Sigmoid colon (tissue), 7 donors: ENCODE results near the gene CPEB1. TPM values are rescaled to one million over a fixed set of nuclear protein-coding genes. Genes with fewer than 3 reads are reported as not detected.
A peak's percentile ranks its signal among the peaks of the same experiment; 100 is the strongest.

ENCODE experiments used
- DNase-seq: peaks from one replicate; pipeline ENCODE4 v3.0.0-alpha.2; 2019
- H3K27ac ChIP-seq, 4 donors: fragments of 200-600 bp; sonication (generic); one replicate each; pipeline ENCODE4 v1.5.1; 2016 to 2019; ENCODE audit warnings: mild to moderate bottlenecking in 1 of 4
- H3K27me3 ChIP-seq, 3 donors: fragments of 200-600 bp; sonication (generic); one replicate each; pipeline ENCODE4 v1.5.1; 2019; ENCODE audit warnings: mild to moderate bottlenecking in 1 of 3
- H3K36me3 ChIP-seq, 4 donors: fragments of 200-600 bp; sonication (generic); one replicate each; pipeline ENCODE4 v1.5.1; 2016 to 2019
- H3K4me1 ChIP-seq, 4 donors: fragments of 200-600 bp; sonication (generic); one replicate each; pipeline ENCODE4 v1.5.1; 2017 to 2019
- H3K4me3 ChIP-seq, 4 donors: fragments of 200-600 bp; sonication (generic); one replicate each; pipeline ENCODE4 v1.5.1; 2017 to 2019; ENCODE audit warnings: mild to moderate bottlenecking in 2 of 4, moderate library complexity in 1 of 4
- H3K9me3 ChIP-seq, 4 donors: fragments of 200-600 bp in 3 of 4; sonication (generic) in 3 of 4; one replicate each; pipeline versions ENCODE4 v1.5.1 to v1.6.1; 2013 to 2019
- EP300 ChIP-seq, 4 donors: sonication (generic); formaldehyde crosslinking; IDR thresholded peaks; one replicate each; pipeline ENCODE4 v1.6.1; 2017; ENCODE audit warnings: antibody characterized with exemption in 4 of 4
- POLR2A ChIP-seq, 2 donors: fragments of 450-650 bp; IDR thresholded peaks; one replicate each; pipeline ENCODE4 v1.6.1; 2016; ENCODE audit warnings: antibody characterized with exemption in 2 of 2, mild to moderate bottlenecking in 2 of 2, moderate library complexity in 2 of 2
- POLR2AphosphoS5 ChIP-seq, 4 donors: sonication (generic); formaldehyde crosslinking; IDR thresholded peaks; one replicate each; pipeline ENCODE4 v1.6.1; 2017; ENCODE audit warnings: antibody characterized with exemption in 4 of 4
- WGBS, 2 donors: extraction: QIAGEN DNeasy Blood & Tissue Kit; methylation state at CpG; one replicate each; pipeline ENCODE4 v1.1.7; 2013; 5-methylcytosine and 5-hydroxymethylcytosine counted together
- intact Hi-C: fragments of 100-400 bp; cut with DNase I; formaldehyde crosslinking; loops from one replicate; pipeline ENCODE4 v1.15.1; 2023
- polyA plus RNA-seq, 3 donors: library from polyadenylated mRNA; stranded (reverse); fragments of 200-250 nt; gene quantifications; one replicate each; pipeline ENCODE4 v1.2.3, GENCODE V29; 2013
- total RNA-seq, 4 donors: library from RNA; depleted of rRNA; stranded (reverse); fragments of >200 nt; gene quantifications; one replicate each; pipeline ENCODE4 v1.1.0, GENCODE V29; 2016
- TF ChIP-seq, protein P1 (sequence below), 4 experiments: fragments of 450-650 bp in 3 of 4; fragments of 200-600 bp in 1 of 4; IDR thresholded peaks; one replicate each; pipeline ENCODE4 v1.5.1; 2016 to 2019; ENCODE audit warnings: antibody characterized with exemption in 4 of 4, mild to moderate bottlenecking in 3 of 4, moderate library complexity in 2 of 4
- donor health status: healthy with polysubstance abuse.
- donor health status: Bipolar disorder and iron deficiency.
- donor health status: healthy.

The CPEB1 gene
- total and polyA plus RNA-seq, 7 donors, result 1.2 to 13.2 (median 9.7) TPM; not detected in 1

DNA sequence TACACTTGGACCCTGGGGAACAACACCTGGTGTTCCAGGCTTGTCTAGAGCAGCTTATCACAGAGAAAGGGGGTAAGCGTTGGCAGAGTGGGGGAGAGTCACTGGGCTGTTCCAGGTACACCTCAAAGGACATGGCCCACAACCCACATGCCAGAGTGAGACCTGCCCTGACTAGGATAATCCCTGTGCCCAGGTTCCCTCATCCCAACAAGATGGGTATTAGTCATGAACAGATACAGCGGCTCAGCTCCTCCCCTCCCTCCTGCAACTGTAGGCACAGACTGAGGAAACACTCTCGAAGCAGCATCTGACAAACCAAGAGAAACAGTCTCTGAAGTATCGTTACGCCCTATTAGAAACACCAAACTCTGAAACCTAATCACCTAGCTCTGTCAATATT is 74.9 kb downstream of the CPEB1 start:
- Histone ChIP-seq H3K27ac (peak overlapping the region; percentile 75 to 81 (median 77)), H3K27me3 (no peaks in the 10 kb centered on the region), H3K9me3 (no peaks in the 10 kb centered on the region), H3K4me1 (peaks cover 0 to 21% (median 15%) of the 10 kb centered on the region in 4 donors), H3K36me3 (peaks cover 0 to 7% (median 2%) of the 10 kb centered on the region in 4 donors), H3K4me3 (peak overlapping the region; percentile 35 to 54 (median 48))
- TF ChIP-seq EP300 (IDR thresholded peaks at IDR 0.05), result no peak
- no peak for TF ChIP-seq POLR2A (IDR thresholded peaks at IDR 0.05)
- no peak for TF ChIP-seq POLR2AphosphoS5 (IDR thresholded peaks at IDR 0.05)
- TF ChIP-seq, protein P1, sequence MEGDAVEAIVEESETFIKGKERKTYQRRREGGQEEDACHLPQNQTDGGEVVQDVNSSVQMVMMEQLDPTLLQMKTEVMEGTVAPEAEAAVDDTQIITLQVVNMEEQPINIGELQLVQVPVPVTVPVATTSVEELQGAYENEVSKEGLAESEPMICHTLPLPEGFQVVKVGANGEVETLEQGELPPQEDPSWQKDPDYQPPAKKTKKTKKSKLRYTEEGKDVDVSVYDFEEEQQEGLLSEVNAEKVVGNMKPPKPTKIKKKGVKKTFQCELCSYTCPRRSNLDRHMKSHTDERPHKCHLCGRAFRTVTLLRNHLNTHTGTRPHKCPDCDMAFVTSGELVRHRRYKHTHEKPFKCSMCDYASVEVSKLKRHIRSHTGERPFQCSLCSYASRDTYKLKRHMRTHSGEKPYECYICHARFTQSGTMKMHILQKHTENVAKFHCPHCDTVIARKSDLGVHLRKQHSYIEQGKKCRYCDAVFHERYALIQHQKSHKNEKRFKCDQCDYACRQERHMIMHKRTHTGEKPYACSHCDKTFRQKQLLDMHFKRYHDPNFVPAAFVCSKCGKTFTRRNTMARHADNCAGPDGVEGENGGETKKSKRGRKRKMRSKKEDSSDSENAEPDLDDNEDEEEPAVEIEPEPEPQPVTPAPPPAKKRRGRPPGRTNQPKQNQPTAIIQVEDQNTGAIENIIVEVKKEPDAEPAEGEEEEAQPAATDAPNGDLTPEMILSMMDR (IDR thresholded peaks at IDR 0.05), result no peak
- DNase-seq, result no peak
- 70 to 75% methylated on average over 5 of the region's 5 CpGs for whole genome bisulfite sequencing, 2 donors
- intact Hi-C loops, result loop anchor here (2.0 to 10.0 kb wide), 3 partner anchors 35 to 182 kb away; partner anchors contain the start of gene CPEB1

DNA sequence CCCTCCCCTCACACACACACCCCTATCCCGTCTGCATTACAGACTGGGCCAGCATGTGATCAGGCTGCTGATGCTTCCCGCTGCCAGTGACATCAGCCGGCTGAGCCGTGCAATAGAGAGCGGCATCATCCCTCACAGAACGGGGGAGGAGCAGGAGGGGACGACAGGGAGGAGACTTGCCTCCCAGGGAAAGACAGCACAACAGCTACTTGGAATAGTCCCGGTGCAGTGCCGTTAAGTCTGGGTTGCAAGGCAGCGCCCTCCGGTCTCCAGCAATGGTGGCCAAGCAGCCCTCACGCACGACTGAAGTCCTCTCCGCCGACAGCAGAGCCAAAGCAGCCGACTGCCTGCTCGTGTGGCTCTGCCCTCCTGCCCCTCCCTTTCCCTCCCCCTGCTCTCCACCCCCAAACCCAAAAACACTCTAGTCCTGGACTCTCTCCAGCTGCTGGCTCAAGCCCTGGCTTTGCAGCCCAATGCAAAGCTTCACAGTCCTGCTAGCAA is 75.4 kb downstream of the CPEB1 start:
- peaks cover 0 to 7% (median 2%) of the 10 kb centered on the region in 4 donors for H3K36me3 ChIP-seq

DNA sequence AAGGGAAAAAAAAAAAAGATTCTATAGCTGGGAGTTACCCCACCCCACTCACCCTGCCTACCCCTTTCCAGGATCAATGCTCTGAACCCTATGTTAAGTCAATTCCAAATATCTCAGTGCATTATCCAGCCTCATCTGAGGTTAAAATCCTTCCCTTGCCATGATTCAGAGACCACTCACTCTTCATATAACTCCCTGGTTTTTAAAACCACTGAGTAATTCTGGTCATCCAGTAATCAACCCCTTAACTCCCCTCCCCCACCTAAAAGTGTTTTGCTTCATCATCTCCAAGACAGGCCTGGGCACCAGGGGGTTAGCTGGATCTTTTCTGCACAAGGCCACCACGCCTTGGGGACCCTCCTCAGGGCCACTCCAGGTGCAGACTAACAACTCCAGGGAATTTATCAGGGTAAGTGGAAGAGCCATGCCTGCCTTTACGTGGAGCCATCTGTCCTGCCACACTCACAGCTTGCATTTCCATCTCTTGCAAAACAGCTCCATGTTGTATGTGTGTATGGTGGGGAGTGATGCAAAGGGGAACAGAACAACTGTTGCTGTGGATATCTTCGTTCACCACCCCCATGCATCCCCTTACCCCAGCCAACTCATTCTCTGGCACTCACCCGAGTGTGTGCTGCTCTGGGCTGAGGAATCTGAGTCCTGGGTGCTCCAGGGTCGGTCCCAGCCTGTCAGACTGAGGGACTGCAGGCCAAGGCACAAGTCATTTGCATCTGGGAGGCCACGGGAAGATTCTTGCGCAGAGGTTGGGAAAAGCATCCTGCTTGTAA is 76.2 kb downstream of the CPEB1 start:
- peak; percentile 70 for DNase-seq
- Histone ChIP-seq H3K4me3 (peak overlapping the region; percentile 35 to 54 (median 48)), H3K27ac (peak overlapping the region; percentile 75 to 81 (median 77)), H3K9me3 (no peaks in the 10 kb centered on the region), H3K36me3 (peaks cover 0 to 7% (median 2%) of the 10 kb centered on the region in 4 donors), H3K4me1 (peaks cover 0 to 21% (median 15%) of the 10 kb centered on the region in 4 donors), H3K27me3 (no peaks in the 10 kb centered on the region)
- TF ChIP-seq POLR2A (IDR thresholded peaks at IDR 0.05), result no peak
- TF ChIP-seq POLR2AphosphoS5 (IDR thresholded peaks at IDR 0.05), result no peak
- TF ChIP-seq, protein P1 (IDR thresholded peaks at IDR 0.05), result no peak
- no peak for TF ChIP-seq EP300 (IDR thresholded peaks at IDR 0.05)
- intact Hi-C loops, result loop anchor here (5.0 to 10.0 kb wide), 2 partner anchors 34 to 184 kb away; no protein-coding TSS in a partner anchor
- WGBS, 2 donors, result 37 to 53% methylated on average over 7 of the region's 7 CpGs

More for the DNA sequence above, 75.4 kb downstream of the CPEB1 start:
- 7 to 11% methylated on average over 17 of the region's 17 CpGs for WGBS, 2 donors
- peak overlapping the region; percentile 35 to 54 (median 48) for H3K4me3 ChIP-seq
- intact Hi-C loops, result loop anchor here (2.0 to 10.0 kb wide), 3 partner anchors 34 to 183 kb away; partner anchors contain the start of gene CPEB1
- peak; percentile 72 to 90 (median 77) for TF ChIP-seq POLR2AphosphoS5 (IDR thresholded peaks at IDR 0.05)
- TF ChIP-seq EP300 (IDR thresholded peaks at IDR 0.05), result peak in 1 of 4 donors; percentile 41
- peak in 1 of 2 donors; percentile 6 for TF ChIP-seq POLR2A (IDR thresholded peaks at IDR 0.05)
- TF ChIP-seq, protein P1 (IDR thresholded peaks at IDR 0.05), result no peak
- H3K27ac ChIP-seq, result peak overlapping the region; percentile 75 to 81 (median 77)
- H3K4me1 ChIP-seq, result peaks cover 0 to 21% (median 15%) of the 10 kb centered on the region in 4 donors
- no peaks in the 10 kb centered on the region for H3K9me3 ChIP-seq
- H3K27me3 ChIP-seq, result no peaks in the 10 kb centered on the region
- DNase-seq, result peak; percentile 92

DNA sequence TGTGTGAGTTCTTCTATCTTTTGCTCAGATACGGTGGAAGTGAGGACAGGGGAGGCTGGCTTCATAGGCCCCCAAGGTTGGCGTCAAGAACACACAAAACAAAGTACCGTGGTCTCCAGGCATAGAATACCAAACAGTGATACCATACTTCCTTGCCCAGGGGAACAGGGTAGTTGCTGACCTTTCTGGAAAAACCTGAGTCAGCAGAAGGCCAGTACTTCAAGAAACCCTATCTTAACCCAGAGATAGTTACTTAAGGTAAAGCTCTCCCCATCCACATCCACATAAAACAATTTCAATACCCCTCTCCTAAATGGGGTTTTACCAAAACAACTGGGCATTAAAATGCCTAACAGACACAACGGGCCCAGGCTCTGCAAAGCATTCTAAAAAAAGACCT is 77.3 kb downstream of the CPEB1 start:
- WGBS, 2 donors, result 85 to 93% methylated on average over 4 of the region's 4 CpGs
- DNase-seq, result no peak
- H3K4me1 ChIP-seq, result peaks cover 0 to 21% (median 15%) of the 10 kb centered on the region in 4 donors
- peaks cover 0 to 7% (median 2%) of the 10 kb centered on the region in 4 donors for H3K36me3 ChIP-seq
- TF ChIP-seq POLR2AphosphoS5 (IDR thresholded peaks at IDR 0.05) (no peak), POLR2A (IDR thresholded peaks at IDR 0.05) (no peak), EP300 (IDR thresholded peaks at IDR 0.05) (no peak)
- TF ChIP-seq, protein P1 (IDR thresholded peaks at IDR 0.05), result no peak
- H3K4me3 ChIP-seq, result no peak overlapping the region
- intact Hi-C loops, result loop anchor here (5.0 to 10.0 kb wide), 2 partner anchors 33 to 185 kb away; no protein-coding TSS in a partner anchor
- no peaks in the 10 kb centered on the region for H3K9me3 ChIP-seq
- H3K27ac ChIP-seq, result no peak overlapping the region
- H3K27me3 ChIP-seq, result no peaks in the 10 kb centered on the region
